HG03565 (cell line): Measurements from ENCODE around the gene OTUD4.
"Not testable (repeated sequence)": the region's sequence is repeated elsewhere in the genome, so short reads cannot be mapped to it uniquely, and the experiment has no call there.

Experiments used
- ATAC-seq: cut with Tn5 transposase; IDR thresholded peaks from one replicate; pipeline ENCODE4 v1.9.1; 2021; ENCODE audit warnings: mild to moderate bottlenecking, moderate library complexity; ENCODE audit not compliant: unreplicated experiment

The OTUD4 gene

GRCh38 chr4:145181091-145181501, 707 bp upstream of the OTUD4 start:
- no peak for ATAC-seq

DNA sequence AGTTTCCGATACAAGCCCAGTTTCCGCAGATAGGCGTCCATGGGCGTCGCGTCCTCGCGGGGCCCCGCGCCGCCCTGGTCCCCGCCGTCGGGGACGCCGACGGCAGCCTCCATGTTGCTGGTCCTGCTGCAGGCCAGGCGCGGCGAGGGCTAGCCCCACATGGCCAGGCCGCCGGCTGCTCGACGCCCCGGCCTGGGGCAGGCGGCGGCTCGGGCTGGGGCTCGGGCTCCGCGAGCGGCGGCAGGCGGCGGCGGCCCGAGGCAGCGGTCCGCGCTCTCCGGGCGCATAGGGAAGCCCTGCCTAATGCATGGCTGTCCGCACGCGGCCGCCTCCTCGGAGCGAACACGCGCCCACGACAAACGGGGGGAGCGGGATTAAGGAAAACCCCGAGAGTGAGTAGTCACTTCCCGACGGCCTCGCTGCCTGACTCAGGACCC, 510 bp downstream of the OTUD4 start:
- peak; percentile 4 for ATAC-seq

GRCh38 chr4:145179281-145179860, 1.0 kb downstream of the OTUD4 start:
- peak; percentile 26 for ATAC-seq

GRCh38 chr4:145178740-145179280, 1.6 kb downstream of the OTUD4 start:
- no peak for ATAC-seq

- no peak for ATAC-seq
Observed at GRCh38 chr4:145177906-145178538, 2.4 kb downstream of the OTUD4 start.

- no peak for ATAC-seq
Observed at GRCh38 chr4:145177511-145177905, 2.9 kb downstream of the OTUD4 start.

- ATAC-seq: no peak
Observed at GRCh38 chr4:145176641-145177432, 3.6 kb downstream of the OTUD4 start.

- no peak for ATAC-seq
Observed at GRCh38 chr4:145171911-145172310, 8.5 kb downstream of the OTUD4 start.

- ATAC-seq: no peak
Observed at GRCh38 chr4:145170223-145170622, 10.2 kb downstream of the OTUD4 start.

DNA sequence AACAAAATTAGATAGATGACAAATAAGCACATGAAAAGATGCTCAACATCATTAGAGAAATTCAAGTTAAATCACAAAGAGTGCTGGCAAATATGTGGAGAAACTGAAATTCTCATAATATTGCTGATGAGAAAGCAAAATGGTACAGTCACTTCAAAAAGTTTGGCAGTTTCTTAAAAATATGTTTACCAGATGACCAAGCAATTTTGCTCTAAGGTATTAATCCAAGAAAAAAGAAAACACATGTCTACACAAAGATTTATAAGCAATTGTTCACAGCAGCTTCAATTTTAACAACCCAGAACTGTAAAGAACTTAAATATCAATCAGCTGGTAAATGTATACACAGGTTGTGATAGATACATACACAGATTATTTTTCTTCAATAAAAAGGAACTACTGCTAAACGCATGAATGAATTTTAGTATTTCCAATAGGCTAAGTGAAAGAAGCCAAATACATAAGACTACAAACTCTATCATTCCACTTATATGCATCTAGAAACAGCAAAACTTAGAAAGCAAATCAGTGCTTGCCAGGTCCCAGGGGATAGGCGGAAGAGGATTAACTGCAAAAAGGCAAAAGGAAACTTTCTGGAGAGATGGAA, 11.7 kb downstream of the OTUD4 start:
- no peak for ATAC-seq

GRCh38 chr4:145167887-145168286, 12.5 kb downstream of the OTUD4 start:
- ATAC-seq: no peak

DNA sequence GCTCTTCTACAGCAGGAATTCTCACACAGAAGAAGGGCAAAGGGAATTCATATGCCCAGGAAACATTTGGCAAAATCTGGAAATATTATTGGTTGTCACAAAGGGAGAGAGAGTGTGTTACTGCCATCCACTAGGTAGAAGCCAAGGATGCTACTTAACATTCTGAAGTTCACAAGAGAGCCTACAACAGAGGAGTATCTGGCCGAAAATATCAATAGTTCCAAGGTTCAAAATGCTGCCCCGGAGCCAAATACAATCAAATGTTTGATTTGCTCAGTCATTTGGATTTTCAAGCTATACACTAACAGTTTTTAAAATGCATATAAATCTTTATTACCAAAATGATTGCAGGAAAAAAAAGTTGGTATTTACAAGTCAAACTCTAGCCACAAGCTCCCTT, 18.8 kb downstream of the OTUD4 start:
- ATAC-seq: no peak

GRCh38 chr4:145156986-145157385, 23.4 kb downstream of the OTUD4 start:
- ATAC-seq: no peak

DNA sequence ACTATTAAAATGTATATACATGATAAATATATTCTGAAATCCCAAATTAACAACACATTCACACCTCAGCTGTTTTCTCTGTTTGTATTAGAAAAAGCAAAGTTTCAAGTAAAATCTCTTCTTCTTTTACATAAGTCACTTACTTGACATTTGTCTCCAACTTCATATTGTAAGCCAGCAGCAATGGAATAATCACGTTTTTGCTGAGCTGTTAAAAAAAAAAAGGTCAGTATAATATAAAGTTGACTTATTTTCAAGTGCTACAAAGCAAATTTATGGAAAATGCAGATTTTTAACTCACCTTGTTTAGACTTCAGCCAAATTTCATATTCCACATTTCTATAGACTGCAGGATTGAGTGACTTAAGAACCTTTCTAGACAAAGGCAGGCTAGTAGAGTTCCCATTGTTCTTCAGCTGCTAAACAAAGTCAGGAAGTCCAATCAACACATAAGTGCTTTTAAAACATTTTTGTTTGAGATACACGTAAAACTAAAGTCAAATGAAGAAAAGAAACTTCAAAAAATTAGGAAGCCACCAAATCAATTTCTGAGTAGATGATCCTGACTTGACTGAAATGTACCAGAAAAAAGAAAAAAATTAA, 25.0 kb downstream of the OTUD4 start:
- no peak for ATAC-seq

DNA sequence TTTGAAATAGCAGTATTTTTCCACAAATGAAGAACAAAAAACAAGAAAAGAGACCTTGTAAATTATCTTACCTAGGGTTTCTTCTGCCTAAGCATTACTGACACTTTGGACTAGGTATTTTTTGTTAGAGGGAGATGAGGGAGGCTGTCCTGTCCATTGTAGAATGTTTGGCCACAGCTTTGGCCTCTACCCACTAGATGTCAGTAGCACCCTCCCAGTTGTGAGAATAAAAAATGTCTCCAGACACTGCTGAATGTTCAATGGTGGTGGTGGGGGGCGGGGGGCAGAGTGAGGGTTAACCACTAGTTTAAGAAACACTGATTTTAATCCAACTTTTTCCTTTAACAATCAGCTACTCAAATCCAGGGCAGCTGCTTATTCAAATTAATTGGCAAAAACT, 25.8 kb downstream of the OTUD4 start:
- peak; percentile 61 for ATAC-seq

- ATAC-seq: no peak
Observed at GRCh38 chr4:145153904-145154298, 26.5 kb downstream of the OTUD4 start.

GRCh38 chr4:145153181-145153903, 27.0 kb downstream of the OTUD4 start:
- ATAC-seq: no peak

GRCh38 chr4:145148980-145149379, 31.4 kb downstream of the OTUD4 start:
- no peak for ATAC-seq

- not testable (repeated sequence) for ATAC-seq
Observed at GRCh38 chr4:145136219-145136618, 44.2 kb downstream of the OTUD4 start.

GRCh38 chr4:145132511-145133098, 47.8 kb downstream of the OTUD4 start:
- ATAC-seq: peak; percentile 81
